Osteoblast (primary cell): ENCODE data around the gene CCDC144A. TPM values are rescaled to one million over a fixed set of nuclear protein-coding genes. Genes with fewer than 3 reads are reported as not detected.
"Not testable (repeated sequence)": the region's sequence is repeated elsewhere in the genome, so short reads cannot be mapped to it uniquely, and the experiment has no call there.

Source experiments
- DNase-seq: peaks from one replicate; pipeline ENCODE4 v3.0.0; 2011; ENCODE audit warnings: low spot score, mixed read lengths; ENCODE audit not compliant: insufficient read length; ENCODE audit errors: missing footprints
- H2AFZ ChIP-seq: 2 replicates; pipeline ENCODE4 v1.6.0; 2011; ENCODE audit warnings: mild to moderate bottlenecking, low read length
- H3K27ac ChIP-seq: 2 replicates; pipeline ENCODE4 v1.5.1; 2011; ENCODE audit warnings: mild to moderate bottlenecking, low read depth, low read length, moderate library complexity
- H3K27me3 ChIP-seq: 2 replicates; pipeline ENCODE4 v1.6.0; 2012; ENCODE audit warnings: mild to moderate bottlenecking, control low read depth, inconsistent platforms, low read length, moderate library complexity; ENCODE audit not compliant: insufficient read depth
- H3K36me3 ChIP-seq: 2 replicates; pipeline ENCODE4 v1.5.1; 2011; ENCODE audit warnings: mild to moderate bottlenecking, low read length, control low read depth, moderate library complexity; ENCODE audit not compliant: insufficient read depth
- H3K4me1 ChIP-seq: 2 replicates; pipeline ENCODE4 v1.5.1; 2011; ENCODE audit warnings: mild to moderate bottlenecking, low read length, control low read depth, moderate library complexity; ENCODE audit not compliant: insufficient read depth
- H3K4me2 ChIP-seq: 2 replicates; pipeline ENCODE4 v1.6.0; 2011; ENCODE audit warnings: mild to moderate bottlenecking, low read length; ENCODE audit not compliant: insufficient read depth
- H3K4me3 ChIP-seq: fragments of 200-600 bp; sonication (generic); 3 replicates; pipeline ENCODE4 v1.5.1; 2012; ENCODE audit warnings: mild to moderate bottlenecking, low read length, inconsistent platforms; ENCODE audit not compliant: insufficient read depth
- H3K79me2 ChIP-seq: 2 replicates; pipeline ENCODE4 v1.6.0; 2012; ENCODE audit warnings: mild to moderate bottlenecking, low read length, control low read depth, inconsistent platforms; ENCODE audit not compliant: insufficient read depth
- H3K9me3 ChIP-seq: 2 replicates; pipeline ENCODE4 v1.5.1; 2011; ENCODE audit warnings: low read depth, low read length, control low read depth
- H4K20me1 ChIP-seq: 2 replicates; pipeline ENCODE4 v1.6.0; 2012; ENCODE audit warnings: mild to moderate bottlenecking, low read length, control low read depth; ENCODE audit not compliant: insufficient read depth
- total RNA-seq: library from RNA; depleted of rRNA; stranded (reverse); fragments of >200 nt; gene quantifications from 2 replicates; pipeline ENCODE4 v1.2.3, GENCODE V29; 2012

The CCDC144A gene
- total RNA-seq, 1 donor = 11.2 TPM

DNA sequence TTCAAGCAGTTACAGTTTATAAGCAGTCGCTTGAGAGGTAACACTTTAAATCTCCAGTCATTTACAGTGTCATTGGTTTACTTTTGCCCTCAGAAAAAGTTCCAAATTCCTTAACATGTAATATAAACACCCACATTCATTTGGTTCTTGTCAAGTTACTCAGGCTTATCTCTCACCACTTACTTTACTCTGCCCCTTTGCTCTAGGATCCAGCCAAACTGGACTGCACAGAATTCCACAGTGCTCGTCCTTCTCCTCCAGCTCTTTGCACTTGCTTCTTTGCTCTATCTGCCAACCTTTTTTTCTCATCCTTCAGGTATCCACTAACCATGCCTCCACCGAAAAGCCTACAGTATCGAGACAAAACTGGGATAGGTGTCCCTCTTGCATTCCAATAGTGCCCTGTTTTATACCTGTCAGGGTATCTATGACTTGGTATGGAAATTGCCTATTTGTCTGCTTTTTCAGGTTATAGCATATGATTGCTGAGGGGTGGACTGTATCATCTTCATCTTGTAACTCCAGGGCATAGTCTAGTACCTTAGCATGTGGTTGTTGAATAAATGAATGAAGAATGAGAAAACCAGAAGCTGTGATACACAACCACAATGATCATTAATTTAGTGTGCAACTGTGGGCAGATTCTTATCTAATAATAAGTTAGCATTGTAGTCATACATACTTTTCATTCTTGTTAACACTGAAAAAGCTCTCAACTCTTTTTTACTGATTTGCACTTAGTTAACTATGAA lies 82.5 kb downstream of the CCDC144A start:
- not testable (repeated sequence) for H3K9me3 ChIP-seq, H3K4me1 ChIP-seq, H3K27me3 ChIP-seq, DNase-seq, H3K36me3 ChIP-seq, H4K20me1 ChIP-seq, H3K27ac ChIP-seq, H3K4me3 ChIP-seq, H3K4me2 ChIP-seq, H3K79me2 ChIP-seq, H2AFZ ChIP-seq

DNA sequence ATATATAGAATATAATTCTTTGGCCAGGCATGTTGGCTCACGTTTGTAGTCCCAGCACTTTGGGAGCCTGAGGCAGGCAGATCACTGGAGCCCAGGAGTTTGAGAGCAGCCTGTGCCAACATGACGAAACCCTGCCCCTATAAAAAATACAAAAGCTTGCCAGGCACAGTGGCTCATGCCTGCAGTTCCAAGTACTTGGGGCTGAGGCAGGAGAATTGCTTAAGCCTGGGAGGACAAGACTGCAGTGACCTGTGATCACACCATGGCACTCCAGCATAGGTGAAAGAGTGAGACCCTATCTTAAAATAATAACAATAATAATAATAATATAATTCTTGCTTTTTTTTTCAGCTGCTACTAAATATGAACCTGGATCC lies 83.1 kb downstream of the CCDC144A start:
- DNase-seq, H3K79me2 ChIP-seq, H3K36me3 ChIP-seq, H3K27me3 ChIP-seq, H3K9me3 ChIP-seq, H3K4me1 ChIP-seq, H3K4me3 ChIP-seq, H3K27ac ChIP-seq, H2AFZ ChIP-seq, H4K20me1 ChIP-seq, H3K4me2 ChIP-seq: not testable (repeated sequence)

- H3K79me2 ChIP-seq, H3K4me3 ChIP-seq, DNase-seq, H3K27me3 ChIP-seq, H2AFZ ChIP-seq, H3K9me3 ChIP-seq, H3K27ac ChIP-seq, H4K20me1 ChIP-seq, H3K36me3 ChIP-seq, H3K4me1 ChIP-seq, H3K4me2 ChIP-seq: not testable (repeated sequence)
These were observed 97.8 kb downstream of the CCDC144A start for GRCh38 chr17:16787851-16788250.

GRCh38 chr17:16788889-16789536 lies 99.0 kb downstream of the CCDC144A start:
- H3K4me1 ChIP-seq, H3K4me2 ChIP-seq, H3K27me3 ChIP-seq, H2AFZ ChIP-seq, H3K9me3 ChIP-seq, H3K27ac ChIP-seq, H3K79me2 ChIP-seq, H3K4me3 ChIP-seq, H4K20me1 ChIP-seq, DNase-seq, H3K36me3 ChIP-seq: not testable (repeated sequence)

DNA sequence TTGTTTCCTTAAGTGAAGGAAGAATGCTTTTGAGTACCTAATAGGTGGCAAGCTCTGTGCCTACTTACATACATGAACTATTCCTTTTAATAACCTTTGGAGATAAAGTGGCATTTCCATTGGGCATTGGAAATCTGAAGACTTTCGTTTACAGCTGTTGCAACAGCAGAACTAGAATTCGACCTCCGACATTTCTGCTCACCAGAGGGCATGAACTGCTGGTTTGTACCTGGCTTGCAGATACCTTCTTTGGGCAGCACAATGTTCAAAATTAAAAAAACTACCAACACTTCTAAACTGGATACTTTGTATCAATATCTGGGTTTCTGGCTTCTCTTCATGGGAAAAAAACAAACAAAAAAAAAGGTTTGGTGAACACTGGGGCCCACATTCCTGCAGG lies 99.6 kb downstream of the CCDC144A start:
- not testable (repeated sequence) for H3K27me3 ChIP-seq, DNase-seq, H3K4me3 ChIP-seq, H4K20me1 ChIP-seq, H3K9me3 ChIP-seq, H3K36me3 ChIP-seq, H3K27ac ChIP-seq, H2AFZ ChIP-seq, H3K4me1 ChIP-seq, H3K4me2 ChIP-seq, H3K79me2 ChIP-seq

DNA sequence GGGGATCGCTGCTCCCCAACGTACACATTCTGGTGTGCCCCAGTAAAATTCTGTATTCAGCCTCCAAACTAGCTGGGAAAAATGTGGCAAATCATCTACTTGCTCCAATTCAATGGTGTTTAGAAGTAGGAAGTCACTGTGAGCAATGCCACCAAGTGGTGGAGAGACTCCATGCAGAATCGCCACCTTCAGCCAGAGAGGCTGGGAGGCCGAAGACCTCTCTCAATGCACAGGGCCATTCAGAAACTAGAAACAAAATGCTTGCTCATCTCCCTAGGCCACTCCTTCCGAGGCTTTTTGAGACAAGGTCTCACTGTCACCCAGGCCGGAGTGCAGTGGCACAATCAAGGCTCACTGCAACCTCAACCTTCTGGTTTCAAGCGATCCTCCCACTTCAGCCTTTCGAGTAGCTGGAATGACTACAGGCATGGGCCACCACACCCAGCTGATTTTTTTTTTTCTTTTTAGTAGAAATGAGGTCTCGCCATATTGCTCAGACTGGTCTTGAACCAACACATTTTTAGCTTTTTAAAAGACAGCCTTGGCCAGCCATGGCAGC lies 100.4 kb downstream of the CCDC144A start:
- not testable (repeated sequence) for H3K27me3 ChIP-seq, H3K36me3 ChIP-seq, H3K4me2 ChIP-seq, DNase-seq, H4K20me1 ChIP-seq, H3K79me2 ChIP-seq, H3K27ac ChIP-seq, H2AFZ ChIP-seq, H3K4me3 ChIP-seq, H3K4me1 ChIP-seq, H3K9me3 ChIP-seq

DNA sequence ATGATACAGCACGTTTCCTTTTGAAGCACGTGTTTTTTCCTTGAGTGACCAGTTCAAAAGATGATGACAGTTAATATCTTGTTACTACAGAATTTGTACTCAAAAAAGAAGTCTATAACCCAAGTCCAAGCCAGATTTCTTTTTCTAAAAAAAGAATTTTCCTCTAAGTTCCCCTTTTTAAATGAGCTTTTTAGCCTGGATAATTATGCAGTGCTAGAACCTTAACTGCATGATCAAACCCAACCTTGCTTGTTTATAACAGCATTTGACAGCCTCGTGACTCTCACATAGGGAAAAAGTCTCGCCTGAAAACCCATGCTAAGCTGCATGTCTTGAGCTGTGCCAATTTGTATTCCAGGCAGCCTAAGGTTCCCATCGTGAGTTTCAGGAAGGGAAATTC lies 104.2 kb downstream of the CCDC144A start:
- not testable (repeated sequence) for H3K36me3 ChIP-seq, H3K4me3 ChIP-seq, DNase-seq, H3K27ac ChIP-seq, H3K27me3 ChIP-seq, H4K20me1 ChIP-seq, H3K9me3 ChIP-seq, H3K4me2 ChIP-seq, H2AFZ ChIP-seq, H3K4me1 ChIP-seq, H3K79me2 ChIP-seq

DNA sequence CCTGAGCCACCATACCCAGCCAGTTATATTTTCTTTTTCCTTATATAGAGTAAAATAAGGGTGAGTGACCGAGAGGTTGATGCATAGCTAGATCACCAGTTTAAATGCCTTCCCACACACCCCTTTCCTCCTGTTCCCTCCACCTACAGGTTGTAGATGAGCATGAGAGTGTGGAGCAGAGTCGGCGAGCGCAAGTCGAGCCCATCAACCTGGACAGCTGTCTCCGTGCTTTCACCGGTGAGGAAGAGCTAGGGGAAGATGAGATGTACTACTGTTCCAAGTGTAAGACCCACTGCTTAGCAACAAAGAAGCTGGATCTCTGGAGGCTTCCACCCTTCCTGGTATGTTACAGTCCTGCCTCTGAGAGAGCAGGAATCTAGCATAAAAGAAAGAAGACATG lies 105.9 kb downstream of the CCDC144A start:
- H3K4me2 ChIP-seq, H3K36me3 ChIP-seq, H3K27me3 ChIP-seq, DNase-seq, H4K20me1 ChIP-seq, H3K4me3 ChIP-seq, H3K9me3 ChIP-seq, H3K27ac ChIP-seq, H3K79me2 ChIP-seq, H3K4me1 ChIP-seq, H2AFZ ChIP-seq: not testable (repeated sequence)

GRCh38 chr17:16804851-16805250 lies 114.8 kb downstream of the CCDC144A start:
- H3K4me1 ChIP-seq, H3K4me3 ChIP-seq, H3K9me3 ChIP-seq, H4K20me1 ChIP-seq, H2AFZ ChIP-seq, H3K27me3 ChIP-seq, DNase-seq, H3K27ac ChIP-seq, H3K4me2 ChIP-seq, H3K36me3 ChIP-seq, H3K79me2 ChIP-seq: not testable (repeated sequence)
